Mucosa of descending colon (tissue), 3 donors: ENCODE data around the gene CBR3. TPM values are rescaled to one million over a fixed set of nuclear protein-coding genes. Genes with fewer than 3 reads are reported as not detected.

Source experiments
- ATAC-seq: fragments of 200-7000 bp; cut with Tn5 transposase; one replicate; pipeline ENCODE4 v1.9.1; 2020; ENCODE audit warnings: mild to moderate bottlenecking, moderate library complexity
- DNase-seq, 3 donors: peaks; one replicate each; pipeline ENCODE4 v3.0.0-alpha.2; 2020
- H3K36me3 ChIP-seq: fragments of 200-600 bp; one replicate; pipeline ENCODE4 v1.8.0; 2021; ENCODE audit warnings: low read depth, mild to moderate bottlenecking
- H3K4me1 ChIP-seq: fragments of 200-600 bp; one replicate; pipeline ENCODE4 v1.8.0; 2021; ENCODE audit warnings: low read depth, mild to moderate bottlenecking
- H3K4me3 ChIP-seq: fragments of 200-600 bp; one replicate; pipeline ENCODE4 v1.8.0; 2021; ENCODE audit warnings: mild to moderate bottlenecking
- H3K9me3 ChIP-seq: fragments of 200-600 bp; one replicate; pipeline ENCODE4 v1.8.0; 2021; ENCODE audit warnings: mild to moderate bottlenecking
- CTCF ChIP-seq: fragments of 200-600 bp; IDR thresholded peaks from one replicate; pipeline ENCODE4 v1.8.0; 2022; ENCODE audit warnings: antibody characterized with exemption, mild to moderate bottlenecking
- intact Hi-C, 2 donors: fragments of 100-400 bp; cut with DNase I in 1 of 2; cut with micrococcal nuclease in 1 of 2; formaldehyde crosslinking; loops; one replicate each; pipeline versions ENCODE4 v1.11.0 to v1.11.1; 2022; cut with DNase I, micrococcal nuclease
- total RNA-seq, 3 donors: library from RNA; stranded (reverse); fragmentation: NEBNext Ultra II Directional in 2 of 3; extraction: Animal tissue kit (Norgen Biotek cat#: 25700) in 2 of 3; gene quantifications; one replicate each; pipeline versions ENCODE4 v1.2.1 to v1.2.4, GENCODE V29; 2021 to 2023
- donor health status: DM: no; HTN: no; CAD: no; lungs with moderate emphysema.
- donor health status: DM: no; HTN: no; CAD: no.
- donor health status: DM: no; HTN: yes; CAD: no.

The CBR3 gene
- total RNA-seq, 3 donors from 2014 or later = 0.75 to 5.0 (median 4.1) TPM

GRCh38 chr21:36165356-36165755, 30.5 kb downstream of the CBR3 start:
- Histone ChIP-seq H3K4me1 (peaks cover 30% of the 10 kb centered on the region), H3K9me3 (no peaks in the 10 kb centered on the region), H3K36me3 (no peaks in the 10 kb centered on the region), H3K4me3 (no peak overlapping the region)
- DNase-seq (peak in 2 of 3 donors; percentile 27 to 41), ATAC-seq (no peak)
- intact Hi-C loops = no loop called here
- TF ChIP-seq CTCF = no peak

- Histone ChIP-seq H3K4me3 (no peak overlapping the region), H3K4me1 (peaks cover 27% of the 10 kb centered on the region), H3K9me3 (no peaks in the 10 kb centered on the region), H3K36me3 (no peaks in the 10 kb centered on the region)
- DNase-seq (peak; percentile 46 to 52 (median 51)), ATAC-seq (peak; percentile 60)
- intact Hi-C loops = no loop called here
- TF ChIP-seq CTCF = no peak
These were observed 31.8 kb downstream of the CBR3 start for GRCh38 chr21:36166705-36167104.

GRCh38 chr21:36167541-36167940, 32.7 kb downstream of the CBR3 start:
- DNase-seq (peak in 1 of 3 donors; percentile 1), ATAC-seq (no peak)
- H3K9me3 ChIP-seq = no peaks in the 10 kb centered on the region
- H3K36me3 ChIP-seq = no peaks in the 10 kb centered on the region
- peaks cover 27% of the 10 kb centered on the region for H3K4me1 ChIP-seq
- intact Hi-C loops = no loop called here
- H3K4me3 ChIP-seq = no peak overlapping the region
- no peak for TF ChIP-seq CTCF

- ATAC-seq (no peak), DNase-seq (peak in 1 of 3 donors; percentile 36)
- intact Hi-C loops = no loop called here
- Histone ChIP-seq H3K36me3 (no peaks in the 10 kb centered on the region), H3K4me3 (no peak overlapping the region), H3K4me1 (peaks cover 10% of the 10 kb centered on the region), H3K9me3 (no peaks in the 10 kb centered on the region)
- TF ChIP-seq CTCF = no peak
These were observed 34.7 kb downstream of the CBR3 start for GRCh38 chr21:36169470-36170128.

- ATAC-seq (no peak), DNase-seq (no peak)
- TF ChIP-seq CTCF = no peak
- Histone ChIP-seq H3K9me3 (no peaks in the 10 kb centered on the region), H3K4me3 (no peak overlapping the region), H3K4me1 (no peaks in the 10 kb centered on the region), H3K36me3 (no peaks in the 10 kb centered on the region)
- intact Hi-C loops = no loop called here
These were observed 35.9 kb downstream of the CBR3 start for GRCh38 chr21:36170823-36171222.

- Histone ChIP-seq H3K9me3 (no peaks in the 10 kb centered on the region), H3K36me3 (no peaks in the 10 kb centered on the region), H3K4me1 (no peaks in the 10 kb centered on the region), H3K4me3 (no peak overlapping the region)
- ATAC-seq = no peak
- TF ChIP-seq CTCF = no peak
- no peak for DNase-seq
- intact Hi-C loops = no loop called here
These were observed 36.5 kb downstream of the CBR3 start for GRCh38 chr21:36171336-36171735.
